ENCODE results near the gene CCDC7. TPM values are rescaled to one million over a fixed set of nuclear protein-coding genes. Genes with fewer than 3 reads are reported as not detected.

The CCDC7 gene
- total RNA-seq, 2 experiments from 2014 or later: 12.7 to 15.2 TPM

- CTCF ChIA-PET: interaction anchor here (1.1 kb wide), 1 partner anchor 13 kb away, joined by 3 read pairs; no protein-coding TSS in a partner anchor
- POLR2A ChIA-PET: no interaction called here
- H3K27me3 Mint-ChIP-seq: no peaks in the 10 kb centered on the region
- DNase-seq: no peak
- peaks cover 7% of the 10 kb centered on the region for H3K9me3 Mint-ChIP-seq
- no peak overlapping the region for H3K4me3 Mint-ChIP-seq
- no peak overlapping the region for H3K27ac Mint-ChIP-seq
- peaks cover 77% of the 10 kb centered on the region for H3K36me3 Mint-ChIP-seq (ENCODE audit: low read depth)
- peaks cover 29% of the 10 kb centered on the region for H3K4me1 Mint-ChIP-seq
Measured at GRCh38 chr10:32923134-32923533, 477.2 kb downstream of the CCDC7 start.

GRCh38 chr10:32923849-32924248 lies 477.9 kb downstream of the CCDC7 start:
- Mint-ChIP-seq H3K4me3 (no peak overlapping the region), H3K27me3 (no peaks in the 10 kb centered on the region), H3K4me1 (peaks cover 34% of the 10 kb centered on the region), H3K27ac (no peak overlapping the region), H3K9me3 (peaks cover 4% of the 10 kb centered on the region), H3K36me3 (ENCODE audit: low read depth) (peaks cover 76% of the 10 kb centered on the region)
- ChIA-PET CTCF (interaction anchor here (1.1 kb wide), 1 partner anchor 13 kb away, joined by 3 read pairs; no protein-coding TSS in a partner anchor), POLR2A (no interaction called here)
- no peak for DNase-seq

Other genes starting within 250 kb of the CCDC7 start
- gene EPC1, start 99.0 kb upstream of the CCDC7 start, total RNA-seq: 10 to 100 TPM; 41.6 to 43.0 TPM

All from activated CD4-positive, alpha-beta memory T cell treated with anti-CD3 and anti-CD28 coated beads, Interleukin-2, amount 10 ng/mL, durations not matched to agents 7 days and 5 days (primary cell).